Activated T-helper 2 cell treated with anti-CD3 and anti-CD28 coated beads, Interferon-gamma antibody, Interleukin-2, Interleukin-4, amounts not matched to agents 10 μg/mL and 5 μg/mL and 100 μg/mL, durations not matched to agents 14 hours and 24 hours and 36 hours (primary cell): ENCODE measurements around the gene BABAM2. TPM values are rescaled to one million over a fixed set of nuclear protein-coding genes. Genes with fewer than 3 reads are reported as not detected.

Source experiments
- DNase-seq: peaks from one replicate; pipeline ENCODE4 v3.0.0; 2021; ENCODE audit warnings: low spot score
- H3K27ac Mint-ChIP-seq: one replicate; pipeline ENCODE4 v1.8.0; 2021; ENCODE audit warnings: mixed read lengths
- H3K27me3 Mint-ChIP-seq: one replicate; pipeline ENCODE4 v1.8.0; 2021; ENCODE audit warnings: low read depth, mixed read lengths
- H3K36me3 Mint-ChIP-seq: one replicate; pipeline ENCODE4 v1.8.0; 2021; ENCODE audit warnings: low read depth, mixed read lengths
- H3K4me1 Mint-ChIP-seq: one replicate; pipeline ENCODE4 v1.8.0; 2021; ENCODE audit warnings: low read depth, mixed read lengths
- H3K4me3 Mint-ChIP-seq: one replicate; pipeline ENCODE4 v1.8.0; 2021; ENCODE audit warnings: low read depth, mild to moderate bottlenecking, moderate library complexity, mixed read lengths
- H3K9me3 Mint-ChIP-seq: one replicate; pipeline ENCODE4 v1.8.0; 2021; ENCODE audit warnings: mixed read lengths
- intact Hi-C: fragments of 100-400 bp; cut with micrococcal nuclease; formaldehyde crosslinking; loops from one replicate; pipeline ENCODE4 v1.15.1; 2023
- total RNA-seq: library from RNA; stranded (reverse); gene quantifications from 2 replicates; pipeline ENCODE4 v1.2.3, GENCODE V29; 2022

BABAM2 gene
- total RNA-seq, 1 donor from 2014 or later, result 49.0 TPM

GRCh38 chr2:28036307-28036706 lies 145.8 kb downstream of the BABAM2 start:
- DNase-seq, result no peak
- peaks cover 22% of the 10 kb centered on the region for H3K4me1 Mint-ChIP-seq
- no peaks in the 10 kb centered on the region for H3K27me3 Mint-ChIP-seq
- peaks cover 11% of the 10 kb centered on the region for H3K36me3 Mint-ChIP-seq
- no peak overlapping the region for H3K27ac Mint-ChIP-seq
- no peaks in the 10 kb centered on the region for H3K9me3 Mint-ChIP-seq
- H3K4me3 Mint-ChIP-seq, result no peak overlapping the region
- intact Hi-C loops, result no loop called here

GRCh38 chr2:28038722-28039121 lies 148.2 kb downstream of the BABAM2 start:
- Mint-ChIP-seq H3K27me3 (no peaks in the 10 kb centered on the region), H3K36me3 (peaks cover 12% of the 10 kb centered on the region), H3K9me3 (no peaks in the 10 kb centered on the region), H3K4me1 (peaks cover 14% of the 10 kb centered on the region), H3K4me3 (no peak overlapping the region), H3K27ac (no peak overlapping the region)
- intact Hi-C loops, result no loop called here
- no peak for DNase-seq

GRCh38 chr2:28045676-28046351 lies 155.3 kb downstream of the BABAM2 start:
- H3K9me3 Mint-ChIP-seq, result no peaks in the 10 kb centered on the region
- no peak overlapping the region for H3K27ac Mint-ChIP-seq

GRCh38 chr2:28046921-28047320 lies 156.4 kb downstream of the BABAM2 start:
- H3K9me3 Mint-ChIP-seq, result no peaks in the 10 kb centered on the region
- peaks cover 36% of the 10 kb centered on the region for H3K36me3 Mint-ChIP-seq
- no peaks in the 10 kb centered on the region for H3K27me3 Mint-ChIP-seq
- H3K27ac Mint-ChIP-seq, result no peak overlapping the region
- intact Hi-C loops, result no loop called here
- no peak for DNase-seq
- peaks cover 22% of the 10 kb centered on the region for H3K4me1 Mint-ChIP-seq
- H3K4me3 Mint-ChIP-seq, result no peak overlapping the region

More at GRCh38 chr2:28045676-28046351, 155.3 kb downstream of the BABAM2 start:
- Mint-ChIP-seq H3K4me3 (no peak overlapping the region), H3K4me1 (peaks cover 22% of the 10 kb centered on the region), H3K27me3 (no peaks in the 10 kb centered on the region), H3K36me3 (peaks cover 31% of the 10 kb centered on the region)
- DNase-seq, result no peak
- intact Hi-C loops, result no loop called here

GRCh38 chr2:28047681-28048080 lies 157.2 kb downstream of the BABAM2 start:
- H3K27ac Mint-ChIP-seq, result peak overlapping the region; percentile 28
- H3K4me3 Mint-ChIP-seq, result no peak overlapping the region
- H3K36me3 Mint-ChIP-seq, result peaks cover 39% of the 10 kb centered on the region
- no peak for DNase-seq
- no peaks in the 10 kb centered on the region for H3K9me3 Mint-ChIP-seq
- no peaks in the 10 kb centered on the region for H3K27me3 Mint-ChIP-seq
- intact Hi-C loops, result no loop called here
- H3K4me1 Mint-ChIP-seq, result peaks cover 22% of the 10 kb centered on the region

- H3K4me3 Mint-ChIP-seq, result no peak overlapping the region
- H3K27me3 Mint-ChIP-seq, result no peaks in the 10 kb centered on the region
- no peak for DNase-seq
- peaks cover 22% of the 10 kb centered on the region for H3K4me1 Mint-ChIP-seq
- H3K27ac Mint-ChIP-seq, result no peak overlapping the region
- H3K9me3 Mint-ChIP-seq, result no peaks in the 10 kb centered on the region
- intact Hi-C loops, result no loop called here
- peaks cover 40% of the 10 kb centered on the region for H3K36me3 Mint-ChIP-seq
Measured at GRCh38 chr2:28048341-28048740, 157.8 kb downstream of the BABAM2 start.

- H3K4me3 Mint-ChIP-seq, result no peak overlapping the region
Measured at GRCh38 chr2:28049416-28049815, 158.9 kb downstream of the BABAM2 start.

GRCh38 chr2:28049899-28050298 lies 159.4 kb downstream of the BABAM2 start:
- Mint-ChIP-seq H3K27me3 (no peaks in the 10 kb centered on the region), H3K4me3 (no peak overlapping the region), H3K27ac (no peak overlapping the region), H3K9me3 (no peaks in the 10 kb centered on the region), H3K36me3 (peaks cover 40% of the 10 kb centered on the region), H3K4me1 (peaks cover 23% of the 10 kb centered on the region)
- intact Hi-C loops, result loop anchor here (10.0 kb wide), 1 partner anchor 345 kb away; the partner anchor contains the start of gene FOSL2
- DNase-seq, result no peak

More at GRCh38 chr2:28049416-28049815, 158.9 kb downstream of the BABAM2 start:
- H3K4me1 Mint-ChIP-seq, result peaks cover 23% of the 10 kb centered on the region
- DNase-seq, result no peak
- H3K9me3 Mint-ChIP-seq, result no peaks in the 10 kb centered on the region
- no peak overlapping the region for H3K27ac Mint-ChIP-seq
- H3K36me3 Mint-ChIP-seq, result peaks cover 40% of the 10 kb centered on the region
- intact Hi-C loops, result no loop called here
- no peaks in the 10 kb centered on the region for H3K27me3 Mint-ChIP-seq

- intact Hi-C loops, result loop anchor here (10.0 kb wide), 1 partner anchor 342 kb away; the partner anchor contains the start of gene FOSL2
- Mint-ChIP-seq H3K36me3 (peaks cover 45% of the 10 kb centered on the region), H3K27ac (no peak overlapping the region), H3K27me3 (no peaks in the 10 kb centered on the region), H3K9me3 (peaks cover 8% of the 10 kb centered on the region), H3K4me1 (peaks cover 27% of the 10 kb centered on the region), H3K4me3 (no peak overlapping the region)
- DNase-seq, result no peak
Measured at GRCh38 chr2:28052691-28053090, 162.2 kb downstream of the BABAM2 start.

GRCh38 chr2:28053597-28053996 lies 163.1 kb downstream of the BABAM2 start:
- no peaks in the 10 kb centered on the region for H3K27me3 Mint-ChIP-seq
- H3K27ac Mint-ChIP-seq, result no peak overlapping the region
- no peak overlapping the region for H3K4me3 Mint-ChIP-seq
- intact Hi-C loops, result loop anchor here (10.0 kb wide), 1 partner anchor 341 kb away; the partner anchor contains the start of gene FOSL2
- peaks cover 18% of the 10 kb centered on the region for H3K4me1 Mint-ChIP-seq
- H3K36me3 Mint-ChIP-seq, result peaks cover 43% of the 10 kb centered on the region
- DNase-seq, result no peak
- H3K9me3 Mint-ChIP-seq, result peaks cover 8% of the 10 kb centered on the region

GRCh38 chr2:28054916-28055315 lies 164.4 kb downstream of the BABAM2 start:
- intact Hi-C loops, result loop anchor here (10.0 kb wide), 1 partner anchor 340 kb away; the partner anchor contains the start of gene FOSL2
- peaks cover 8% of the 10 kb centered on the region for H3K9me3 Mint-ChIP-seq
- H3K36me3 Mint-ChIP-seq, result peaks cover 48% of the 10 kb centered on the region
- H3K4me1 Mint-ChIP-seq, result peaks cover 16% of the 10 kb centered on the region
- no peaks in the 10 kb centered on the region for H3K27me3 Mint-ChIP-seq
- H3K4me3 Mint-ChIP-seq, result no peak overlapping the region
- no peak overlapping the region for H3K27ac Mint-ChIP-seq
- no peak for DNase-seq

GRCh38 chr2:28055325-28055970 lies 164.9 kb downstream of the BABAM2 start:
- H3K27me3 Mint-ChIP-seq, result no peaks in the 10 kb centered on the region
- H3K36me3 Mint-ChIP-seq, result peaks cover 53% of the 10 kb centered on the region
- H3K9me3 Mint-ChIP-seq, result peaks cover 12% of the 10 kb centered on the region
- no peak for DNase-seq
- intact Hi-C loops, result loop anchor here (10.0 kb wide), 1 partner anchor 339 kb away; the partner anchor contains the start of gene FOSL2
- H3K4me1 Mint-ChIP-seq, result peaks cover 16% of the 10 kb centered on the region
- peak overlapping the region; percentile 36 for H3K27ac Mint-ChIP-seq
- H3K4me3 Mint-ChIP-seq, result no peak overlapping the region

GRCh38 chr2:28058791-28059190 lies 168.3 kb downstream of the BABAM2 start:
- H3K9me3 Mint-ChIP-seq, result peaks cover 12% of the 10 kb centered on the region
- intact Hi-C loops, result loop anchor here (10.0 kb wide), 1 partner anchor 336 kb away; the partner anchor contains the start of gene FOSL2
- H3K27ac Mint-ChIP-seq, result no peak overlapping the region
- H3K36me3 Mint-ChIP-seq, result peaks cover 43% of the 10 kb centered on the region
- peaks cover 27% of the 10 kb centered on the region for H3K4me1 Mint-ChIP-seq
- no peaks in the 10 kb centered on the region for H3K27me3 Mint-ChIP-seq
- no peak overlapping the region for H3K4me3 Mint-ChIP-seq
- no peak for DNase-seq
